Loucy (cell line): Measurements from ENCODE around the gene CDT1.

Experiments
- H2AFZ ChIP-seq: fragments of 200-600 bp; sonication (generic); 2 replicates; pipeline ENCODE4 v1.6.0; 2016; ENCODE audit warnings: antibody characterized with exemption, mild to moderate bottlenecking, low read length, moderate library complexity
- H3F3A ChIP-seq: fragments of 200-600 bp; 2 replicates; pipeline ENCODE4 v1.6.0; 2016; ENCODE audit warnings: antibody characterized with exemption, low read depth, mild to moderate bottlenecking
- H3K27me3 ChIP-seq: fragments of 200-600 bp; sonication (generic); 2 replicates; pipeline ENCODE4 v1.6.1; 2014; ENCODE audit warnings: low read length, mild to moderate bottlenecking; ENCODE audit not compliant: insufficient read depth, poor library complexity, severe bottlenecking
- H3K36me3 ChIP-seq: fragments of 200-600 bp; sonication (generic); 2 replicates; pipeline ENCODE4 v1.6.1; 2016; ENCODE audit warnings: low read length; ENCODE audit not compliant: insufficient read depth
- H3K4me1 ChIP-seq: fragments of 200-600 bp; sonication (generic); 2 replicates; pipeline ENCODE4 v1.5.1; 2014; ENCODE audit warnings: low read length, mild to moderate bottlenecking; ENCODE audit not compliant: insufficient read depth, poor library complexity, severe bottlenecking
- H3K4me2 ChIP-seq: fragments of 200-600 bp; sonication (generic); 2 replicates; pipeline ENCODE4 v1.6.0; 2014; ENCODE audit warnings: antibody characterized with exemption, low read length, low read depth, mild to moderate bottlenecking; ENCODE audit not compliant: poor library complexity, severe bottlenecking
- H3K4me3 ChIP-seq: fragments of 200-600 bp; sonication (generic); 2 replicates; pipeline ENCODE4 v1.5.1; 2014; ENCODE audit warnings: low read length, mild to moderate bottlenecking, mixed read lengths; ENCODE audit not compliant: poor library complexity, severe bottlenecking
- H3K79me2 ChIP-seq: fragments of 200-600 bp; sonication (generic); 2 replicates; pipeline ENCODE4 v1.6.1; 2014; ENCODE audit warnings: low read length; ENCODE audit not compliant: insufficient read depth
- H3K9ac ChIP-seq: fragments of 200-600 bp; sonication (generic); 2 replicates; pipeline ENCODE4 v1.6.0; 2014; ENCODE audit warnings: mild to moderate bottlenecking, low read depth, low read length, moderate library complexity; ENCODE audit not compliant: poor library complexity, severe bottlenecking
- H3K9me2 ChIP-seq: fragments of 200-600 bp; sonication (generic); replicated peaks from 2 replicates; pipeline ENCODE4 v1.6.1; 2016; ENCODE audit warnings: low read depth, low read length, mixed read lengths
- H3K9me3 ChIP-seq: fragments of 200-600 bp; sonication (generic); 2 replicates; pipeline ENCODE4 v1.6.1; 2014; ENCODE audit warnings: mild to moderate bottlenecking, antibody characterized with exemption, low read length, low read depth; ENCODE audit not compliant: insufficient read depth
- H4K20me1 ChIP-seq: fragments of 200-600 bp; sonication (generic); 2 replicates; pipeline ENCODE4 v1.6.0; 2014; ENCODE audit warnings: antibody characterized with exemption, low read length, mild to moderate bottlenecking; ENCODE audit not compliant: insufficient read depth, poor library complexity, severe bottlenecking
- CTCF ChIP-seq: fragments of 200-600 bp; sonication (generic); conservative IDR thresholded peaks from 2 replicates; pipeline ENCODE4 v1.5.1; 2014; ENCODE audit warnings: mild to moderate bottlenecking, antibody characterized with exemption, low read length
- EZH2phosphoT487 ChIP-seq: fragments of 200-600 bp; IDR thresholded peaks from 2 replicates; pipeline ENCODE4 v1.6.1; 2018; ENCODE audit warnings: antibody characterized with exemption, mild to moderate bottlenecking, moderate library complexity, borderline replicate concordance

Gene CDT1

GRCh38 chr16:88782454-88783390, 20.9 kb upstream of the CDT1 start:
- H3F3A ChIP-seq, result no peaks in the 10 kb centered on the region
- peaks cover 31% of the 10 kb centered on the region for H4K20me1 ChIP-seq
- H2AFZ ChIP-seq, result no peak overlapping the region
- H3K9me3 ChIP-seq, result no peaks in the 10 kb centered on the region
- peaks cover 80% of the 10 kb centered on the region for H3K79me2 ChIP-seq
- TF ChIP-seq CTCF (no peak), EZH2phosphoT487 (no peak)
- no peaks in the 10 kb centered on the region for H3K27me3 ChIP-seq
- H3K4me3 ChIP-seq, result peak overlapping the region; percentile 79
- no peaks in the 10 kb centered on the region for H3K9me2 ChIP-seq
- peak overlapping the region; percentile 91 for H3K9ac ChIP-seq
- peaks cover 27% of the 10 kb centered on the region for H3K4me1 ChIP-seq
- peak overlapping the region; percentile 79 for H3K4me2 ChIP-seq
- no peaks in the 10 kb centered on the region for H3K36me3 ChIP-seq

DNA sequence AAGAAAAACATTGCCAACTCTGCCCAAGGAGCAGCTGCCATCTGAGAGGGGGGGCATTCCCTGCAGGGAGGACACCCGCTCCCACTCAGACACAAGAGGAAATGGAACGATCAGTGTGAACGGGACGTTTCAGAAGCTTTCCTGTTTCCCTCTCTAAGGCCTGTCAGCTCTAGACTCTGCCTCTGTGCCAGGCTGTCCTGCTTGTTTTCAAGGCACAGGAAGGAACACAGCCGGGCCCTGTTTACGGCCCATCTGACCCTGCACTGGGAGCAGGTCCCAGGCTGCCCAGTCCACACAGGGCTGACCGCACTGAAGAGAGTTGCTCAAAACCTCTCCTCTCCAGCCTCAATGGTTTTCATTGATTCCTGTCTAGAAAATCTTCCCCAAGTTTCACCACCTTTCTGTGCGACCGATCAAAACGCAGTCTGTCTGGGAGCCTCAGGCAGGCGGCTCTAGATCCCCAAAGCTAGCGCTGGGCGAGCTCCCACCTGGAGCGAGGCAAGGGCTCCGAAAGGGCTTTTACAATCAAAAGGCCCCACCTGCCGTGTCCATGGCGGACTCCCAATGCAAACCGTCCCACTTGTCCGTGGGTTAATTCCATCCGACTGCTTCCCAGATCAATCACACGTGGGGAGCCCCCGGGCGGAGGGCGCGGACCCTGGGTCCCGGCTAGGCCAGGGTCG, 20.1 kb upstream of the CDT1 start:
- peaks cover 27% of the 10 kb centered on the region for H3K4me1 ChIP-seq
- H3K9me2 ChIP-seq, result no peaks in the 10 kb centered on the region
- no peaks in the 10 kb centered on the region for H3K27me3 ChIP-seq
- peak overlapping the region; percentile 91 for H3K9ac ChIP-seq
- H3K9me3 ChIP-seq, result no peaks in the 10 kb centered on the region
- no peak overlapping the region for H2AFZ ChIP-seq
- H3F3A ChIP-seq, result no peaks in the 10 kb centered on the region
- peaks cover 72% of the 10 kb centered on the region for H3K79me2 ChIP-seq
- H3K36me3 ChIP-seq, result no peaks in the 10 kb centered on the region
- H3K4me2 ChIP-seq, result peak overlapping the region; percentile 79
- peaks cover 31% of the 10 kb centered on the region for H4K20me1 ChIP-seq
- H3K4me3 ChIP-seq, result peak overlapping the region; percentile 79
- TF ChIP-seq CTCF (no peak), EZH2phosphoT487 (no peak)

GRCh38 chr16:88784074-88784855, 19.3 kb upstream of the CDT1 start:
- H3K9me2 ChIP-seq, result no peaks in the 10 kb centered on the region
- peak overlapping the region; percentile 79 for H3K4me3 ChIP-seq
- no peaks in the 10 kb centered on the region for H3K9me3 ChIP-seq
- peaks cover 31% of the 10 kb centered on the region for H4K20me1 ChIP-seq
- H3F3A ChIP-seq, result no peaks in the 10 kb centered on the region
- H2AFZ ChIP-seq, result no peak overlapping the region
- peaks cover 27% of the 10 kb centered on the region for H3K4me1 ChIP-seq
- no peaks in the 10 kb centered on the region for H3K36me3 ChIP-seq
- H3K9ac ChIP-seq, result peak overlapping the region; percentile 91
- peaks cover 65% of the 10 kb centered on the region for H3K79me2 ChIP-seq
- TF ChIP-seq CTCF, result peak; percentile 38
- no peak for TF ChIP-seq EZH2phosphoT487
- H3K4me2 ChIP-seq, result peak overlapping the region; percentile 79
- H3K27me3 ChIP-seq, result no peaks in the 10 kb centered on the region
